GM18508 (cell line): Measurements from ENCODE around the gene CHST2.

ENCODE experiments used
- ATAC-seq: cut with Tn5 transposase; IDR thresholded peaks from one replicate; pipeline ENCODE4 v1.9.1; 2021; ENCODE audit warnings: moderate number of reproducible peaks; ENCODE audit not compliant: insufficient read depth, unreplicated experiment

The CHST2 gene

DNA sequence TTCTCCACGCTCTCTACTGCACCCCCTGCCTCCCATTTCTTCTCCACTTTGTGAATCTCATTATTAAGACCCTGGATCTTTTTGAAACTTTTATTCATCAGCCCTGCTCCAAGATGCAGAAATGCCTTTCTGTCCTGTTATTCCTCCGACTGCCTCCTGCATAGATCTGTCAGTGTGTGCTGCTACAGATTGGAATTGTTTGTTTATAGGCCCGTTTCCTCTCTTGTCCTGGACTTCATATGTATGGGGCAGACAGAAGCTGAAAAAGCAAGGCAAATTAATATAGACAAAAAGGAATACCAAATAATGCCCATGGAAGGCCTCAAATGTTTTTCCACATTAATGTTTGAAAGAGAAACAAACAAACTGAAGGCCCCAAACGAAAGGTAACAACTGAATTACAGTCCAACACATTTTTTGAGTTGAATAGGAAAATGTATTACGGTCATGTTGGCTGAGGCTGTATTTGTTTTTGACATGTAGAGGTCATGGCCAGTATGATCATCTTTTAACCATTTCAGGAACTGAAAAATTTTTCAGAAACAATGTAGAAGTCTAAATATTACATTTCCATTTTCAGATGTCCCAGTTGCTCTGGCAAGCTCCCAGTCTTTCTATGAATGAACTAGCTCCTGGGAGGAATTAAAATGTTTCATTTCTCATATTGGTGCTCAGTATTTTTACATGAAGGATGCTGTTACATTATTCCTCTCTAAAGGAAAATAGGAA lies 8.8 kb downstream of the CHST2 start:
- no peak for ATAC-seq

DNA sequence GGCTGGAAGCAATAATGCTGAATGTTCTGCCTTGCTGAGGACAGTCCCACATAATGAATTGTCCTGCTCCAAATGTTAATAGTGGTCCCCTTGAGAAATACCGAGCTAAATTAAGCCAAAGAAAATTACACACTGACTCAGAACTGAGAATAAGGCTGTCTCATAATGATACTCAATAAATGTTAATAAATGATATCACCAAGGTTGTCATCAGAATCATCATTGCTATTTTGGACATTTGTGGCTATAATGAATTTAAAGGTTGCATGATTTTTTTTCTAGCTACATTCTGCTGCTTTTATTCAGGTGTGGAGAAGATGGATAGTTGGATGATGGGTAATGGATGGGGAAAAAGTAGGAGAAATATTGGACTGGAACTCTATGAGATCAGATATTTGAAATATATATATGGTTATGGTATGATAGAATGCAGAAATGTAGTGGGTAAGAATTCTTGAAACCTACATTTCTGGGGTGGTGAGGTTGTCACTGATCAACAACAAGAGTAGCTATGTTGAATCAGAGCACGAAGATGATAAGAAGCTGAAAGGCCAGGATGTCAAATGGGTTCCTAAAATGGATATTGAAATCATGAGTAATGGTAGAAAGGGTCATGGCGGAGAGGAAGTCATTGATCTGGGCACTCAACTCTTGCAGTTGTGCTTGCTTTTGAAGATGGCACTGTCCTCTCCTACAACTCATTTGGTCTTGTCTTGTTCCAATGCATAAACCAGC lies 12.8 kb downstream of the CHST2 start:
- ATAC-seq, result no peak

DNA sequence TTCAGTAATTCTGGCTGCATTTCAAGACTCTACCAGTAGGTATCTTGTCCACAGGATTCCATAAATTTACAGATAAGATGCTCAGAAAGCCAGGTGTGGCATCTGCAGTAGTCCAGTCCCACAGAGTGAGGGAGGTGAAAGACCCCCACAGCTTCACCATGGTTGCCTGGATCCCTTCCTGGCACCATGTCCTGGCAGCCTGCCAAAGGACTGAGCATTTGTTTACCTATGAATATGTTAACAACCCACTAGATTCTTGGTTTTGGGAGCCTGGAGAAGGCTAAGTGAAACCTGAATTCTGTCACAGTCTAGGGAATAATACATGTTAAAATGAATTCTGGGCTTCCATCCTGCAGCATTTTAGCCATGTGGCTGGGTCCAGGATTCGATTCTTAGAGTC lies 14.9 kb downstream of the CHST2 start:
- no peak for ATAC-seq

DNA sequence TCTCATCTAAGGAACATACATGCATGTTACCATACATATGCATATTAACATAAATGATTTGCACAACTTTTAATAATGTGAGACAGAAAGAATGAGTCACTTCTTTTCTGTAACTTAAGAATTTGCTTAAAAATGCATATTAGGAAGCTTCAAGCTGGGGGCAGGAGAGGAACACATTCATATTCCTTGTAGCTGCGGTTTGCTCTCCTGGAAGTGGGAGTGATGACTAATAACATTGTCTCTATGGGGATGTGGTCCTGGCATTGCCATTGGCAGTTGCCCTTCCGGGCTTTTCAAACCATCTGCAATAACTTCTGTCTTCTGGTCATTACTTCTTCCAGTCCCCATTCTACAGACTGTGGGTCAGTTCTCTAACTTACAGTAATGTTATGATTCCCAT lies 15.6 kb downstream of the CHST2 start:
- ATAC-seq, result no peak

DNA sequence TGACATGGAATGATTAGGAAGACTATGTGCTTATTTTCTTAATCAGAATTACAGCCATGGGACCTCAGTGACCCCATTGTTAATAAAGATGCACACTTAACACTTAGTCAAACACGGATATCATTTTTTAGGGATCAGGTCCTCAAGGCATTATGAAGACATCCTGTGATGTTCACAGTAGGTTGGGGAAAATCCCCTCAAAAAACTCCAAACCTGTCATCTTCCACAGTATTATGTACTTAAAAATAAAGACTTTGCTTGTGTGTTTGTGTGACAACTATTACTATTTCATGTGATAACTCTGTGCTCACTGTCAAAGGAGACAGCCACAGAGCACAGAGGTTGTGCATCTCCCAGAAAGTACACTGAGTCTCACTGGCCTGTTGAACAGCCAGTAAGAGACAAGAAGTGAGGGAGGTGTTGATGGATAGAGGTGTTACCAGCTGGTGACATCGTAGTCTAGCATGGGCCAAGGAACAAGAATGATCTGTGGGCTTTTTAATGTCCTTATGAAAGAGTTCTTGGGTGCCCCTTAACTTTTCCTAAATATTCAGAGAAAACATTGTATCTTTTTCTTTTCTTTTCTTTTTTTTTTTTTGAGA lies 18.0 kb downstream of the CHST2 start:
- no peak for ATAC-seq

DNA sequence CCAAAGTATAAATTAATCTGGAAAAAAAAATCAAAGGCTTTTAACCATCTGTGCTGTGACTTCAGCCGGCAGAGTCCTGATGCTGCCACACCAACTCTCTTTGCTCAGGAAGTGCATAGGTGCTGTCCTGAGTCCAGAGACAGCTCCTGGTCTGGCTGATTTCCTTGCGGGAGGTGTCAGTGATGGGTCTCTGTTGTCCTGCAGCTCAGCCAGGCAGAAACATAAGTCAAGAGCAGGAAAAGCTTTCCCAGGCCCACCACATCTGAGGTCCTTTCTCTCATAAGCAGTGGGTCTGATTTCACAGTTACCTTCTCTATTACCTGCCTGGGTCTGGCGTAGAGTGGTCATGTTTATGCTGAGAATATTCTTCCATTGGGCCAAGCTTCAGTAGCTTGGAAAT lies 19.4 kb downstream of the CHST2 start:
- no peak for ATAC-seq

DNA sequence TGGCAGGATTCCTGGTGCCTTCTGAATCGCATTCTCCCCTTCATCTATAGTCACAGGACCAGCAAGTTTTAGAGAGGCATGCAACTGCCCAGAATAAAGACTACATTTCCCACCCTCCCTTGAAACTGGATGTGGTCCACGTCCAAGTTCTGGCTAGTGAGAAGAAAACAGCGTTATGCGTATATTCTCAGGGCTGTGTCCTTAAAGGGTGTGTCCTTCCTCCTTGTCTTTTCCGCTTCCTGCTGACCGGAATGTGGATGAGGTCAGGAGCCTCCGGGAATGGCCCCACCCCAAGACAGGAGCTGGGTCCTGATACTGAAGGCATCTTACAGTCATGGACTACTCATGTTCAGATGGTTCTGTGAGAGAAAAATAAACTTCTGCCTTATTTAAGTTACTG lies 20.2 kb downstream of the CHST2 start:
- ATAC-seq, result no peak

DNA sequence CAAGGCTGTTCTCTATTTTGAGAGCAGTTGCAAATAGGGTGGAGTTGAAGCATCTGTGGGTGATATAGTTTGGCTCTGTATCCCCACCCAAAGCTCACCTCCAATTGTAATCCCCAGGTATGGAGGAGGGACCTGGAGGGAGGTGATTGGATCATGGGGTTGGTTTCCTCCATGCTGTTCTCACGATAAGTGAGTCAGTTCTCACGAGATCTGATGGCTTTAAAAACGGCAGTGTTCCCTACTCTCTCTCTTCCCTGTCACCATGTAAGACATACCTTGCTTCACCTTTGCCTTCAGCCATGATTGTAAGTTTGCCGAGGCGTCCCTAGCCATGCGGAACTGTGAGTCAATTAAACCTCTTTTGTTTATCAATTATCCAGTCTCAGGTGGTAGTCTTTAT lies 21.0 kb downstream of the CHST2 start:
- no peak for ATAC-seq

DNA sequence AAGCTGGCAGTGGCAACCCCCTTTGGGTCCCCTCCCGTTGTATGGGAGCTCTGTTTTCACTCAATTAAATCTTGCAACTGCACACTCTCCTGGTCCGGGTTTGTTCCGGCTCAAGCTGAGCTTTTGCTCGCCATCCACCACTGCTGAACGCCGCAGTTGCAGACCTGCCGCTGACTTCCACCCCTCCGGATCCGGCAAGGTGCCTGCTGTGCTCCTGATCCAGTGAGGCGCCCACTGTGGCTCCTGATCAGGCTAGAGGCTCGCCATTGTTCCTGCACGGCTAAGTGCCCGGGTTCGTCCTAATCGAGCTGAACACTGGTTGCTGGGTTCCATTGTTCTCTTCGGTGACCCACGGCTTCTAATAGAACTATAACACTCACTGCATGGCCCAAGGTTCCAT lies 22.8 kb downstream of the CHST2 start:
- no peak for ATAC-seq

DNA sequence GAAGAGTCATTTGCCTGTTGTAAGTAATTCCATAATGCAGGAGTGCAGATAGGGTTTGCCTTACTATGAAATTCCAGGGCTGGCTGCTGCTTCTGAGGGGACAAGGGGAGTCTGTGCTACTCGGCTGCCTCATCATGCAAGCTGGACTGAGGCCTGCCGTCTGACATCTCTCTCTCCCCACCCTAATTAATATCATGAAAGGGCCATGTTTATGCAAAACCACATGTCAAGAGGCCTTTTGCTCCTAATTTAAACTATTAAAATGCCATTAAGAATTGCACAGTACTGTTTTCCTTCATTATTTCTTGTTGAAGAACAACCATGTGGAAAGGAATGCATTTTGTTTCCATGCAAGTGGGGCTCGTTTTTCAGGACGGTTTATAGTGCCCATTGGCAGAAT lies 26.3 kb downstream of the CHST2 start:
- ATAC-seq, result no peak

DNA sequence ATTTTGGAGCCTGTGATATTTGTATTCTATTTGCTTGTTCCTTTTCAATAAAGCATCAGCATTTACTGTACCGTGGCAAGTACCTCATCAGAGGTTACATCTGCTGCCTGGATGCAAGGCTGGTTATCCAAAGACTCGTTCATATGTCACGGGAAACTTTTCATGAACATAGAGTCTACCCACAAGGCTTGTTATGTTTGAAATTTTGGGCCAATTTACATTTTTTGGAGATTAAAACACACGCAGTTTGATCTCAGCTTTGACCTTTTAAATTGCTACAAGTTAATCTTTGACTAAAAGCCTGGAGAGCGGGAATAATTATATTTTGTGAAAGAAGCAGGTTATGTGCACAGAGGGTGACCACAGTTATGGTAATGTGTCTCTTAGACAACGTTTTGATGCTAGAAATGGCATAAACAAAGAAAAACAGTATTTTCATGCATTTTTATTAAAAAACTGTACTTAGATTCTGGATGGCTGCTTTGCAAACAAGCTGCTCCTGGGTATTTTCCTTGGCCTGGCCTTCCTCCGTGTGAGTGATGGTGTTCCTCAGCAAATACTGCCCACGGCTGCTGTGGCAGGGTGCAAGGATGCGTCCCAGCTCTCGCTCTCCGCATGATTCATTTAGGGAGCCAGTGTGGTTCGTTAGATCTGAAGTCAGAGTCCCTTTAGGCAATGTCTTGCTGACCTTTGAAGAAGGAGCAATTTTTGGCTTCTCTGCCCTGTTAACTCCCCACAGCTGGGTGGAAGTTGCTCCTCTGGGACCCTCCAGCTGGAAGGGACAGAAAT lies 27.1 kb downstream of the CHST2 start:
- ATAC-seq, result no peak

DNA sequence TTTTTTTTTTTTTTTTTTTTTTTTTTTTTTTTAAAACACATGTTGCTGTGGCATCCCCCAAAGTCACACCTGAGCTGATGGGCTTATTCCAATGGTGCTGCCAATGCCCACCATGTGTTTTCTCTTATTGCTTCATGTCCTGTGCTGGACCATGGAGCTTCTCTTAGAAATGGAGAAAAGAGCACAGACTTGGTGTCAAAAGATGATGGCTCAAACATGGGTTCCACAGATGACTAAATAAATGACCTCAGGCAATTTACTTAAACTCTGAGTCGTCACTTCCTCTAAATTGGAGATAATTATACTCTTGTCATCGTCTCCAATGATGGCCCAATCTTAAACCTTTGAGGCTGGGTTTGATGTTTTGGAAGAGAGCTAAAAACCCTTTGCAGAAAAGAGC lies 28.1 kb downstream of the CHST2 start:
- no peak for ATAC-seq

DNA sequence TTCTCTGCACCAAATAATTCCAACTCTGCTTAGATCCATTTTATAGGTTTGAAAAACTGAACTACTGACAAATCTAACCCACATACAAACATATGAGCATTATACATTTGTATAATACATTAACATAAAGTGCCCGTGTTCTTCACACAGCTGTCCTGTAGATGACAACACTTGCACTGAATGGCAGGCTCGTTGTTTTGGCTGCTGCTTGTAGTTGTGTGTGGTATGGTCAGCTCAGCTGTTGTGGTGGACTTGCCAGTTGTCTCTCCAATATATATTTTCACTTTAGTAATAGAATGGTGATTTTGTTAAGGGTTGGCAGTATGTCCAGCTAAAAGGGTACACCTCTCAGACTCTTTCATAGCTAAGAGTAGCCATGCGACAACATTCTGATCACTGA lies 30.5 kb downstream of the CHST2 start:
- no peak for ATAC-seq

DNA sequence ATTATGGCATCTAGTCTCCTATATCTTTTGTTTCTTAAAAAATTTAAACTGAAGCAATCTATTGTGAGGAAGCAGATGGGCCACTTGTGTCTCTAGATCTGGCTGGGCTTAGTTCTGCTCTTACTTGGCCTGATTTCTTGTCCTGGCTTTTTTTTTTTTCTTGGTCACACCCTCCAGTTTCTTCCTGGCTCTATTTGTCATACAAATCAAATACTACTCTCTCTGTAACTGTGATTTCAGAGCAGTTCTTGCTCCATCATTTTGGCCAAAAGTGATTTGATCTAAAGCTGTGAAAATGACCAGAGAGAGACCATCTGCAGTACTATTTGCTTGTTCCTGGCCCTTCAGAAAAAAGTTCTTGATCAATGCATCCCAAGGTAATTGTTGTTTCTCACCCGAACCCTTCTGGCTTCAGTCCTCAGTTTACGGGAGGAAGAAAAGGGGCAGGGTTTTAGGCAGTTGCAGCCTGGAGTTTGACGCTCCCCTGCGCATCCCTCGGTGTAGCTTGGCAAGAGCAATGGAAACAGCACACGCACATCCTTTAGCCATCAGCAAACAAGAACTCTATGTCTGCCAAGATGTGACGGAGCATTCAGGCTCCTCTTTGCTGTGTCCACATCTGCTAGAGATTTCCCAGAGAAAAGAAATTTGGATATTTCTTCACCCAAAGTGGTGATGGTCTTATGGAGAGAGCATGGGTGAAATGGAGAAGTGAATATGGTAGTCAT lies 31.6 kb downstream of the CHST2 start:
- ATAC-seq, result no peak

DNA sequence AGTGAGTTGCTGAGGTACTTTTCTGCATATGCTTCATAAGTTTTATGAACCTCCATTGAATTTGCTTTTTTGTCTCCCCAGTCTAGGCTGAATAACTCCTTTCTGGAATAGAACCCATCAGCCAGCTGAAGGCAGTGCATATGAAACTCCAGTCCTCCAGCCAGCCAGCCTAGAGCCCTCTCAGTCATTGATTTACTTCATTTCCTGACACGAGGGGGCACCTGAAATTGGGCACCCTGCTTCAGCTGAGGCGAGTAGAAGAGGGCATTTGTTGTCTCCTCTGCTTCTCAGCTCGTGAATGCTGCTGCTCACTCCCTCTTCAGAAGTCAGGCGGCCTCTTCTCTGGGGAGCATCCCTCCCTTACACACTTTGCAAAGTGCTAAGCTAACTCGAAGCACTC lies 32.5 kb downstream of the CHST2 start:
- no peak for ATAC-seq

DNA sequence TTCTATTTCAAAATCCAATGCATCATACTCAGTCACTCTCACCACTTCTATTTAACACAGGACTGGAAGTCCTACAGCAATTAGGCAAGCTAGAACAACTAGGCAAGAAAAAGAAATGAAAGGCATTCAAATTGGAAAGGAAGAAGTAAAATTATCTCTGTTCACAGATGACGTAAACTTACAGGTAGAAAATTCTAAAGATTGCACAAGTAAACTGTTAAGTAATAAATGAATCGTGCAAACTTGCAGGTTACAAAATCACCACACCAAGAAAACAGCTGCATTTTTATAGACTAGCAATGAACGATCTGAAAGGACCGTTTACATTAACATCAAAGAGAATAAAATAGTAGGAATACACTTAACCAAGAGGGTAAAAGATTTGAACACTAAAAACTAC lies 36.2 kb downstream of the CHST2 start:
- ATAC-seq, result no peak

DNA sequence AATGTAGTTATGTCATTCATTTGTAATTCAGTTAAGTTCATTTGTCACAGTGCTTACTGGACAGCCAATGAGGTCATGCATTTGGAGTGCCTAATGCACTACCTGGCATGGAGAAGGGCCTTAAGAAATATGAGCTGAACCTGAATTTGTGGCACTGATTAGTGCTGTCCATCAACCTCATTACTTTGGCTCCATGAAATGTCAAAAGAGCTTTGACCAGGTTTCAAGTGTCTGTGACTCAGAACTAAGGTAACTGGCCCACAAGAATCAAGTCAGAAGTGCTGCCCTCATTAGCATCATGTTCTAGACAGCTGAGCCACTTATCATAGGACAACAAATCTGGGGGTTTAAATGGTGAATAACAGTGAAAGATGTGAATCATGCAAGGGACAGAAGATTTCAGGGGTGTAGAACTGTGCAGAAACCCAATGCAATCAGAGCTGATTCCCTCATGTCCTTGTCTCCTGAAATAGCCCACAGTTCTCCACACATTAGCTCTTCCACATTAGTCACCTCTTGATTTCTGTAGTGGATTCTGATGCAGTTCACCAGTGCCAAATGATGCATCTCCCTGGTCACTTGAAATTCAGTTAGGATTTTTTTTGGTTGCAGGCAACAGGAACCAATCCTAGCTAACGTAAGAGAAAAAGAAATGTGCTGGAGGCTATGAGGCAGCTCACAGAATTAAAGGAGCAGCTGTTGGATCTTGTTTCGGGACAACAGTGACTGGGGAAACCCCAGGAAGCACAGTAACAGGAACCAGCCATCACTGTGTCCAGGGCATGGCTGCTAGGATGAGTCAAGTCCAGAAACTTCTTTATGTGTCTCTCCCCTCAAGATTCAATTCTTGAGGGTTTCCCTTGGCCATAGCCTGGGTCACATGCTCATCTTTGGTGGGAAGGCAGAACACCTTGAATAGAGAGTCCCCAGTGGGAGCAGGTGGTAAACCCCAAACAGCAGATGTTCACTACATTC lies 38.7 kb downstream of the CHST2 start:
- ATAC-seq, result peak; percentile 80

DNA sequence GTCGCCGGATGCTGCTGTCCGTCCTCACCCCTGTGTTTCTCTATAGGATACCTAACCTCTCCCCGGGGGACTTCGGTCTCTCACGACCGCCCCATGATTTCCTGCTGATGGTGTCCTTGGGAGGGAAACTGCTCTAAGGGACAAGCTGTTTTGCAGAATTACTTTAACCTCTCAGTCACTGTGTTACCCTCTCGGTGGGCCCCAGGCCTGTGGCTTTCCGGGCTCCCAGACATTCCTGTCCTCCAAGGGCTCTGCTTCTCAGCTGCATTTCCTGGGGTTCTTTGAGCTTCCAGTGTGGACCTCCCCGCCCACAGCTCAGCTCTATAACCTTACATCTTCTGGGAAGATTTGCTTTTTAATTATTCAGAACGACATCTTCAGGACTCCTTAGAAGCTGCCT lies 40.9 kb downstream of the CHST2 start:
- no peak for ATAC-seq

DNA sequence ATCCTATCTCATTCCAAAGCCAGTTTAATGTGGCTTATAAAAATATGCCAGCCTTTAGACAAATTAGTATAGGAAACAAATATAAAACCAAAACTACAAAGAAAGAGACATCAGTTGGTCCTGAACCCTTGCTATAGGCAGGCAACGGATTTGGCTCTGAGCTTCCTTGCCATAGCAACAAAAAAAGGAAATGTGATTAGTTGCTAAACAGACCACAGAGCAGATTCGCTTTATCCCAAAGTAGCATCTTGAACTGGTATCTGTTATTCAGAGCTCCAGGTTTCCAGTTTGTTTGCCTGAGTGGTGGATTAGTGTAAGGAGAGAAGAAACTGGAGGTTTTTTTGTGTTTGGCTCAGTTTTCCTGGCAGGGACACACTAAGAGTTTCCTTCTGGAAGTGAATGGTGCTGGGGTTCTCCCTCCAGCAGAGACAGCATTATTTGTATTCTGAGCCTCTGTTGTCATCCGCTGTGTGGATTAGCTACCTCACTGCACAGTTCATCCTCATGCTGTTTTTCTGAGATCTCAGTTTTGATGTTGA lies 44.1 kb downstream of the CHST2 start:
- ATAC-seq, result no peak
